Glutamatergic neuron (in vitro differentiated cells): ENCODE results near the gene RNGTT. TPM values are rescaled to one million over a fixed set of nuclear protein-coding genes. Genes with fewer than 3 reads are reported as not detected.

Source experiments
- DNase-seq: peaks from one replicate; pipeline ENCODE4 v3.0.0; 2022
- H3K27ac Mint-ChIP-seq: one replicate; pipeline ENCODE4 v1.8.0; 2020; ENCODE audit warnings: mild to moderate bottlenecking, mixed read lengths, inconsistent platforms; ENCODE audit not compliant: unreplicated experiment
- H3K27me3 Mint-ChIP-seq: one replicate; pipeline ENCODE4 v1.8.0; 2020; ENCODE audit warnings: mild to moderate bottlenecking, moderate library complexity, mixed read lengths, inconsistent platforms; ENCODE audit not compliant: unreplicated experiment
- H3K36me3 Mint-ChIP-seq: one replicate; pipeline ENCODE4 v1.8.0; 2020; ENCODE audit warnings: mild to moderate bottlenecking, mixed read lengths, inconsistent platforms; ENCODE audit not compliant: unreplicated experiment
- H3K4me1 Mint-ChIP-seq: one replicate; pipeline ENCODE4 v1.8.0; 2020; ENCODE audit warnings: mild to moderate bottlenecking, low read depth, mixed read lengths, inconsistent platforms; ENCODE audit not compliant: unreplicated experiment
- H3K4me3 Mint-ChIP-seq: one replicate; pipeline ENCODE4 v1.8.0; 2020; ENCODE audit warnings: mild to moderate bottlenecking, mixed read lengths, inconsistent platforms; ENCODE audit not compliant: unreplicated experiment
- H3K9me3 Mint-ChIP-seq: one replicate; pipeline ENCODE4 v1.8.0; 2020; ENCODE audit warnings: mild to moderate bottlenecking, moderate library complexity, mixed read lengths, inconsistent platforms; ENCODE audit not compliant: unreplicated experiment
- total RNA-seq: library from RNA; stranded (reverse); fragmentation: NEBNext Ultra II Directional; extraction: Animal tissue kit (Norgen Biotek cat#: 25700); gene quantifications from one replicate; pipeline ENCODE4 v1.2.1, GENCODE V29; 2021; ENCODE audit not compliant: unreplicated experiment
- TF ChIP-seq, protein P1 (sequence below): fragments of 200-600 bp; sonication (generic); IDR thresholded peaks from one replicate; pipeline ENCODE4 v1.5.0; 2021; ENCODE audit not compliant: partially characterized antibody, unreplicated experiment

Gene RNGTT
- total RNA-seq, 1 donor from 2014 or later = 23.9 TPM

DNA sequence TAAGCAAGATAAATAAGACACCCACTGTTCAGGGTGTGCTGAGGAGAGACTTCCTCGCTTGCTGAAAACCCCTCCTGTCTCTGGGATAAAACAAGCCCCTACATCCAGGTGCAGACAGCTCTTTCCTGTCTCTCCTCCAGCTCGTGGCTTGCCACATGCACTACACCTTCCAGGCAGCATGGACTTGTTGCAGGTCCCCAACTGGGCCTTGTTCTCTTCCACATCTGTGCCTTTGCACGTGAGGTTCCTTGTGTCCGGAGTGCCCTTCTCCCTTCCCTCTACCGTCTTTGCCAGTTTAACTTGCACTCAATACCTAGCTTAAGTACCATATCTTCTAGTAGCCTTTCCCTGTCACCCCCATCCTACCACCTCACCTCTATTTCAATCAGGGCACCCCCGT lies 397.6 kb downstream of the RNGTT start:
- TF ChIP-seq, protein P1, sequence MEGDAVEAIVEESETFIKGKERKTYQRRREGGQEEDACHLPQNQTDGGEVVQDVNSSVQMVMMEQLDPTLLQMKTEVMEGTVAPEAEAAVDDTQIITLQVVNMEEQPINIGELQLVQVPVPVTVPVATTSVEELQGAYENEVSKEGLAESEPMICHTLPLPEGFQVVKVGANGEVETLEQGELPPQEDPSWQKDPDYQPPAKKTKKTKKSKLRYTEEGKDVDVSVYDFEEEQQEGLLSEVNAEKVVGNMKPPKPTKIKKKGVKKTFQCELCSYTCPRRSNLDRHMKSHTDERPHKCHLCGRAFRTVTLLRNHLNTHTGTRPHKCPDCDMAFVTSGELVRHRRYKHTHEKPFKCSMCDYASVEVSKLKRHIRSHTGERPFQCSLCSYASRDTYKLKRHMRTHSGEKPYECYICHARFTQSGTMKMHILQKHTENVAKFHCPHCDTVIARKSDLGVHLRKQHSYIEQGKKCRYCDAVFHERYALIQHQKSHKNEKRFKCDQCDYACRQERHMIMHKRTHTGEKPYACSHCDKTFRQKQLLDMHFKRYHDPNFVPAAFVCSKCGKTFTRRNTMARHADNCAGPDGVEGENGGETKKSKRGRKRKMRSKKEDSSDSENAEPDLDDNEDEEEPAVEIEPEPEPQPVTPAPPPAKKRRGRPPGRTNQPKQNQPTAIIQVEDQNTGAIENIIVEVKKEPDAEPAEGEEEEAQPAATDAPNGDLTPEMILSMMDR = no peak
- no peak overlapping the region for H3K4me3 Mint-ChIP-seq
- peaks cover 11% of the 10 kb centered on the region for H3K36me3 Mint-ChIP-seq
- peaks cover 3% of the 10 kb centered on the region for H3K4me1 Mint-ChIP-seq
- H3K9me3 Mint-ChIP-seq = peaks cover 9% of the 10 kb centered on the region
- no peak overlapping the region for H3K27ac Mint-ChIP-seq
- peaks cover 2% of the 10 kb centered on the region for H3K27me3 Mint-ChIP-seq
- DNase-seq = no peak

DNA sequence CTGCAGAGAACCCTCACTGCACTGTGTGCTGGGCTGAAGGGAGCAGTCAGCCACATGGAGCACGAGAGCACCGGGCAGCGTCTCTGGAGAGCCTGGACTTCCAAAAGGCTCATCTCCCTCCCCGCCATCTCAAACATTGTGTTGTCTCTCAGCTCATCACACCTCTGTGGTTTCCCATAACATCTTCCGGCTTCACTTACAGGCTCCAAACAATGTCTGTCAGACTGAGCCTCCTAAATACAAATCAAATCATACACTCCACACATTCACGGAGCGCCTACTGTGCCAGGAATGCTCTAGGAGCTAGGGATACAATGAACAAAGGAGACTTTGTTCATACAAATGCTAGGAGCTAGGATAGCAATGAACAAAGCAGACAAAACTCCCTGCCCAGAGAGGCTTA lies 398.0 kb downstream of the RNGTT start:
- H3K27me3 Mint-ChIP-seq = peaks cover 2% of the 10 kb centered on the region
- no peak overlapping the region for H3K27ac Mint-ChIP-seq
- TF ChIP-seq, protein P1 = no peak
- H3K4me1 Mint-ChIP-seq = peaks cover 4% of the 10 kb centered on the region
- peaks cover 6% of the 10 kb centered on the region for H3K36me3 Mint-ChIP-seq
- no peak for DNase-seq
- peaks cover 9% of the 10 kb centered on the region for H3K9me3 Mint-ChIP-seq
- H3K4me3 Mint-ChIP-seq = no peak overlapping the region

DNA sequence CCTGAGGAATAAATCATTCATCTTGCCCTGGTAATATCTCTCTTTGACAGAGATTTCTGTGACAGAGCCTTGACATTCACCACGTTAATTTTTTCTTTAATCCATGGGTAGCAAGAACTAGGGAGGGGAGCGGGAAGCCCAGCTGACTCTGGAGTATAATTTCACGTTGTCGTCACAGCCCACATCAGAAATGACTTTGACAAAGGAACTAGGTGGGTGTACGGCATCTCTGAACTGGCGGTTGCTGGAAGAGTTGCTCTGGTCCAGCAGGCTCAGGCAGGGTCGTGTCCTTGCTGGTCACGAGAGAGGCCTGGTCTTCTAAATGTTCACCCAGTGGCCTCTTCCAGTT lies 400.2 kb downstream of the RNGTT start:
- Mint-ChIP-seq H3K27ac (no peak overlapping the region), H3K4me1 (peaks cover 4% of the 10 kb centered on the region), H3K4me3 (no peak overlapping the region), H3K36me3 (no peaks in the 10 kb centered on the region), H3K9me3 (peaks cover 4% of the 10 kb centered on the region), H3K27me3 (peaks cover 2% of the 10 kb centered on the region)
- TF ChIP-seq, protein P1 = no peak
- DNase-seq = no peak

DNA sequence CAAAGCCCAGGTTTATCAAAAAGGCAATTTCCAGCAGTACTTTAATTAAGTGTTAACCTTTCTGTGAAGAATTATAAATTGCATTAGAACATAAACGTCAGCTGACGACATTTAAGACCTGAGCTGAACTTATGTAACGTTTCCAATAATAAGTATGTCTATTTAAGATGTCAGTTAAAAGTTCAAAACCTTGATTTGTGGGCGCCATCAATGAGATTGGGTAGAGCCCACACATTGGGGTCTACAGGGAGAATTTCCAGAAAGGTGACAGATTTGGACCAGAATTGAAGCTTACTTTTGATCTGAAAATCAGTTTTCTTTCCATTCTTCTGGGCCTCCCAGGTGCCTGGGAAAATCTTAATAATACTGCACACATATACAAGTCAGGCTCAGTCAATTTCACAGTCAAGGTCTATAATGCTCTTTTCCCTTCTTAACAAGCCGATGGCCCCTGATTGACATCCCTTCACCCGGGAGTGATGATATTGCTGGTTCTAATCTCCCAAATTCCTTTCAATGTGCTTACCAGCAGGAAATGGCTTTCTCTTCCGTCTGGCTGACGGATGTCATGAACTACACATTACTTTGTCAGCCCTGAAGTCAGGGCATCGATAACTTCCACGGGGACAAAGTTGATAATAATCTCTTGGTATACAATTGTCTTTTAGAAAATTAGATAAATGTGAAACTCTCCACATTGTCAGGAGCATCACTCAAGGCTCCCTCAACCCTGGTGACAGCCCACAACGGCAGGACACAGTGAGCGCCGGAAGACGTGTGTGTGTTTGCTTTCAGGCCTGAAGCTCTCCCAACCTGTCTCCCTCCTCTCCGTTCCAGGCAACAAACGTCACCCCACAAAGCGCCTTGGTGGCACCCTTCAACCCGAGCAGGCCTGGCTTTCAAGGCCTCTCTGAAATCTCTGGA lies 400.8 kb downstream of the RNGTT start:
- Mint-ChIP-seq H3K9me3 (no peaks in the 10 kb centered on the region), H3K27me3 (no peaks in the 10 kb centered on the region), H3K4me3 (no peak overlapping the region), H3K36me3 (no peaks in the 10 kb centered on the region), H3K4me1 (peaks cover 4% of the 10 kb centered on the region), H3K27ac (no peak overlapping the region)
- DNase-seq = no peak
- TF ChIP-seq, protein P1 = no peak

DNA sequence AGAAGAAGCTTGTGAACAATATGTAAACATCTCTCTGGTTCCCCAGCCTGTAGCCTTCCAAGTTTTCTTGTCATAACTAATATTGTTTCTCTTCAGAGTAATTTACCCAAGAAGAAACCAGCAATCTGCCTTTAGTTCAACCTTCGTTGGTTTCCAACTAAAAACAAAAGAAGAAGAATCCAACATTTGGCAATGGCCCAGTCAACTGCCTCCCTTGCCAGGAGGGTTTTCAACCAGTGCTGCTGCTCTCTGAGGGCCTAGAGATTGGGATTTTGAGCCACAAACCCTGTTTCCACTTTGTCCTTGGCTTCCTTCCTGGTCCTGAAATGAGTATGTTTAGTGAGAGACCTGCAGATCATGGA lies 401.5 kb downstream of the RNGTT start:
- TF ChIP-seq, protein P1 = no peak
- H3K27me3 Mint-ChIP-seq = no peaks in the 10 kb centered on the region
- DNase-seq = no peak
- H3K4me1 Mint-ChIP-seq = peaks cover 4% of the 10 kb centered on the region
- H3K27ac Mint-ChIP-seq = no peak overlapping the region
- H3K4me3 Mint-ChIP-seq = no peak overlapping the region
- no peaks in the 10 kb centered on the region for H3K9me3 Mint-ChIP-seq
- H3K36me3 Mint-ChIP-seq = no peaks in the 10 kb centered on the region
